ENCODE data around the gene TP53TG5. TPM values are rescaled to one million over a fixed set of nuclear protein-coding genes. Genes with fewer than 3 reads are reported as not detected.

The TP53TG5 gene
- total and polyA plus RNA-seq, 2 donors from 2014 or later = not detected

DNA sequence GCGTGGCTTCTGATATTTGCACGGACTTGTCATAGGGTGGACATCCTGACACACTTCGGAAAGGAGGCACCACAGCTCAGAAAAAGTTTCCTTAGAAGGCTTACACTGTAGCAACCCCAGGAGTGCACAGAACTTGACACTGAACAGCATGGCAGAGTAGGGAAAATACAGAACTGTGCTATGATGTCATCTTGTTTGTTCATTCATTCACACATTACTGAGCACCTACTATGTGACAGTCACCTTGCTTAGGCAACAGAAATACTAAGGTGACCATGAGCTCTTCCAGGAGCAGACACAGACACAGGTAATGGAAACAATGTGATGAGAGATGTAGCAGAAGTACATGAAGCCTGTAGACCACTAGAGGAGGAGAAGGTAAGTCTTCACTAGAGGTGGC lies 35.4 kb upstream of the TP53TG5 start:
- H3K27me3 ChIP-seq (ENCODE audit: control insufficient read depth, insufficient read depth, low read length) = no peaks in the 10 kb centered on the region
- H3K4me3 ChIP-seq (ENCODE audit: low read length in 3 of 3) = no peak overlapping the region
- no peak overlapping the region for H3K9ac ChIP-seq (ENCODE audit: low read length in 3 of 3)
- peaks cover 0 to 8% (median 7%) of the 10 kb centered on the region in 3 donors for H3K4me1 ChIP-seq (ENCODE audit: control insufficient read depth in 2 of 3, insufficient read depth in 2 of 3, low read depth in 1 of 3, low read length in 3 of 3)
- H3K36me3 ChIP-seq (ENCODE audit: control insufficient read depth in 2 of 3, insufficient read depth in 3 of 3, low read length in 3 of 3) = peaks cover 0 to 6% (median 0%) of the 10 kb centered on the region in 3 donors
- no peak overlapping the region for H3K27ac ChIP-seq (ENCODE audit: low read depth in 2 of 2, low read length in 2 of 2)
- FAIRE-seq = no peak
- no peaks in the 10 kb centered on the region for H3K9me3 ChIP-seq (ENCODE audit: control insufficient read depth in 2 of 3, insufficient read depth in 1 of 3, low read length in 3 of 3)
- TF ChIP-seq, protein P1, sequence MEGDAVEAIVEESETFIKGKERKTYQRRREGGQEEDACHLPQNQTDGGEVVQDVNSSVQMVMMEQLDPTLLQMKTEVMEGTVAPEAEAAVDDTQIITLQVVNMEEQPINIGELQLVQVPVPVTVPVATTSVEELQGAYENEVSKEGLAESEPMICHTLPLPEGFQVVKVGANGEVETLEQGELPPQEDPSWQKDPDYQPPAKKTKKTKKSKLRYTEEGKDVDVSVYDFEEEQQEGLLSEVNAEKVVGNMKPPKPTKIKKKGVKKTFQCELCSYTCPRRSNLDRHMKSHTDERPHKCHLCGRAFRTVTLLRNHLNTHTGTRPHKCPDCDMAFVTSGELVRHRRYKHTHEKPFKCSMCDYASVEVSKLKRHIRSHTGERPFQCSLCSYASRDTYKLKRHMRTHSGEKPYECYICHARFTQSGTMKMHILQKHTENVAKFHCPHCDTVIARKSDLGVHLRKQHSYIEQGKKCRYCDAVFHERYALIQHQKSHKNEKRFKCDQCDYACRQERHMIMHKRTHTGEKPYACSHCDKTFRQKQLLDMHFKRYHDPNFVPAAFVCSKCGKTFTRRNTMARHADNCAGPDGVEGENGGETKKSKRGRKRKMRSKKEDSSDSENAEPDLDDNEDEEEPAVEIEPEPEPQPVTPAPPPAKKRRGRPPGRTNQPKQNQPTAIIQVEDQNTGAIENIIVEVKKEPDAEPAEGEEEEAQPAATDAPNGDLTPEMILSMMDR (IDR thresholded peaks at IDR 0.05; ENCODE audit: borderline replicate concordance, extremely low read depth, insufficient read depth) = no peak
- intact Hi-C loops (cut with DNase I) = no loop called here
- no peak for DNase-seq

DNA sequence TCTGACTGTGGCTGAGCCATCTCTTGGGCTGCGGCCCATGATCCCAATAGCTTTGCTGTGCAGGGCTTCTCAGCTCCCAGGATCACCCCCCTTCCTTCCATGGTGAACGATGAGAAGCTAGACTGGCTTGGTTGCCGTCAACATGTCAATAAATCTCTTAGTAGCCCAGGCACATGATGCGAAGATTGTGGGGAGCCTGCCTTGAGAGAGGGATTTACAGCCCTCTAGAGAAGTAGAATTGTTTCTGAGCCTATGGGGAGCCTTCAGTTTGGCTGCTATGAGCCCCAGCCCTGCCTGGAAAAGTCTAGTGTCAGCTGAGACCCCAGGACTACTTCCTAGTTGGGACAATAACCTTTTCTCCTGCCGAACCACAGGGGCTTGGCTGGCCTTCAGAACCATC lies 34.5 kb upstream of the TP53TG5 start:
- DNase-seq (no peak), FAIRE-seq (no peak)
- peaks cover 0 to 6% (median 0%) of the 10 kb centered on the region in 3 donors for H3K36me3 ChIP-seq (ENCODE audit: control insufficient read depth in 2 of 3, insufficient read depth in 3 of 3, low read length in 3 of 3)
- peaks cover 0 to 11% (median 7%) of the 10 kb centered on the region in 3 donors for H3K4me1 ChIP-seq (ENCODE audit: control insufficient read depth in 2 of 3, insufficient read depth in 2 of 3, low read depth in 1 of 3, low read length in 3 of 3)
- no peak overlapping the region for H3K9ac ChIP-seq (ENCODE audit: low read length in 3 of 3)
- no peak overlapping the region for H3K27ac ChIP-seq (ENCODE audit: low read depth in 2 of 2, low read length in 2 of 2)
- no peaks in the 10 kb centered on the region for H3K27me3 ChIP-seq (ENCODE audit: control insufficient read depth, insufficient read depth, low read length)
- TF ChIP-seq, protein P1 (IDR thresholded peaks at IDR 0.05; ENCODE audit: borderline replicate concordance, extremely low read depth, insufficient read depth) = no peak
- no peak overlapping the region for H3K4me3 ChIP-seq (ENCODE audit: low read length in 3 of 3)
- no peaks in the 10 kb centered on the region for H3K9me3 ChIP-seq (ENCODE audit: control insufficient read depth in 2 of 3, insufficient read depth in 1 of 3, low read length in 3 of 3)
- intact Hi-C loops (cut with DNase I) = no loop called here

DNA sequence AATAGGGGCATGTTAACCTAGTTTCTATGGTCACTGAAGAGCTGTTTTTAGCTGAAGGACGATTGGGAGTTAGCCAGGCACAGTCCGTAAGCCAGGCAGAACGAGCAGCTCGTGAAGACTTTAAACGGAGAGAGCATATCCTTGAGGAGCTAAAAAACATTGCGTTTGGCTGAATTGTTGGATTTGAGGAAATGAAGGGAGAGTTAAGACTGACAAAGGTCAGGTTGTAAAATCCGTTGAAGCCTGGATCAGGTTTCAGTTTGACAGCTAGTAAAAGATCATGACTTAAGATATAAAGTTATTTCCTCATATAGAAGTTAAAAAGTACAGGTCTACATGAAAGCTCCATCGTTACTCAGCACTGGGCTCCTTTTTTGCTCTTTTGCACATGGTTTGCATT lies 32.8 kb upstream of the TP53TG5 start:
- intact Hi-C loops (cut with DNase I) = no loop called here
- TF ChIP-seq, protein P1 (IDR thresholded peaks at IDR 0.05; ENCODE audit: borderline replicate concordance, extremely low read depth, insufficient read depth) = no peak
- H3K27me3 ChIP-seq (ENCODE audit: control insufficient read depth, insufficient read depth, low read length) = no peaks in the 10 kb centered on the region
- peaks cover 0 to 9% (median 7%) of the 10 kb centered on the region in 3 donors for H3K4me1 ChIP-seq (ENCODE audit: control insufficient read depth in 2 of 3, insufficient read depth in 2 of 3, low read depth in 1 of 3, low read length in 3 of 3)
- FAIRE-seq (no peak), DNase-seq (no peak)
- no peak overlapping the region for H3K9ac ChIP-seq (ENCODE audit: low read length in 3 of 3)
- H3K27ac ChIP-seq (ENCODE audit: low read depth in 2 of 2, low read length in 2 of 2) = no peak overlapping the region
- H3K36me3 ChIP-seq (ENCODE audit: control insufficient read depth in 2 of 3, insufficient read depth in 3 of 3, low read length in 3 of 3) = peaks cover 0 to 6% (median 0%) of the 10 kb centered on the region in 3 donors
- H3K4me3 ChIP-seq (ENCODE audit: low read length in 3 of 3) = no peak overlapping the region
- no peaks in the 10 kb centered on the region for H3K9me3 ChIP-seq (ENCODE audit: control insufficient read depth in 2 of 3, insufficient read depth in 1 of 3, low read length in 3 of 3)
